Lower lobe of right lung (tissue), 2 donors: ENCODE measurements around the gene HOTAIR. TPM values are rescaled to one million over a fixed set of nuclear protein-coding genes. Genes with fewer than 3 reads are reported as not detected.
A peak's percentile ranks its signal among the peaks of the same experiment; 100 is the strongest.

ENCODE experiments used
- ATAC-seq, 2 donors: fragments of 200-7000 bp; cut with Tn5 transposase; one replicate each; pipeline ENCODE4 v1.9.1; 2020 to 2022; ENCODE audit warnings: mild to moderate bottlenecking in 2 of 2, moderate library complexity in 2 of 2
- DNase-seq: peaks from one replicate; pipeline ENCODE4 v3.0.0-alpha.2; 2020
- H3K27ac ChIP-seq: fragments of 200-600 bp; one replicate; pipeline ENCODE4 v1.8.0; 2022
- H3K27me3 ChIP-seq: fragments of 200-600 bp; one replicate; pipeline ENCODE4 v1.8.0; 2022; ENCODE audit warnings: low read depth
- H3K36me3 ChIP-seq: fragments of 200-600 bp; one replicate; pipeline ENCODE4 v1.8.0; 2022; ENCODE audit warnings: mild to moderate bottlenecking
- H3K4me1 ChIP-seq: fragments of 200-600 bp; one replicate; pipeline ENCODE4 v1.8.0; 2022
- H3K4me3 ChIP-seq: fragments of 200-600 bp; one replicate; pipeline ENCODE4 v1.8.0; 2022; ENCODE audit warnings: mild to moderate bottlenecking
- H3K9me3 ChIP-seq: fragments of 200-600 bp; one replicate; pipeline ENCODE4 v1.8.0; 2022
- intact Hi-C: fragments of 100-400 bp; cut with DNase I; formaldehyde crosslinking; loops from one replicate; pipeline ENCODE4 v1.11.0; 2022
- total RNA-seq: library from RNA; stranded (reverse); fragmentation: NEBNext Ultra II Directional; extraction: Animal tissue kit (Norgen Biotek cat#: 25700); gene quantifications from one replicate; pipeline ENCODE4 v1.2.1, GENCODE V29; 2021
- TF ChIP-seq, protein P1 (sequence below): fragments of 200-600 bp; IDR thresholded peaks from one replicate; pipeline ENCODE4 v1.8.0; 2022; ENCODE audit warnings: antibody characterized with exemption, mild to moderate bottlenecking
- donor health status: DM: no; HTN: yes; CAD: no; lungs with severe emphysema.

HOTAIR gene
- total RNA-seq, 1 donor from 2014 or later: not detected

DNA sequence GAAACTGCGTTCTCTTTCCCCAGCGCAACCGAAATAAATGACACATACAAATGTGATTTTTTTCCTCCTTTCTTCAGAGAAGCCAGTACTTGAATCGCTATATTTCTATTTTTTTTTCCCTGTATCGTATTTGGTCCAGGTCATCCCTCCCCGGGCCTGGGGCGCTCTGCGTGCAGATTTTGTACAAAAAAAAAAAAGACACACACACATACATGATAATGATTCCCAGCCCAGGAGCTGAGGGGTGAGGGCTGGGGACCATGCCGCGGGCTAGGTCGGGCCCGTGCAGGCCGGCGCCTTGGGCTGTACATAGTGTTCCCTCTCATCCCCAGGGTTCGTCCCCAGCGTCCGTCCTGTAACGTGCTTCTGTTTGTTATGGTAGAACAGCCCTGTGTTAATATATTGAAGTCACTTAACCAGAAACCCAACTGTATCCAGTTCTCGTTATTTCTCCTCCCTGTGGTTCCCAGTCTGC is 28.2 kb upstream of the HOTAIR start:
- H3K4me1 ChIP-seq: peaks cover 28% of the 10 kb centered on the region
- DNase-seq (no peak), ATAC-seq (no peak)
- no peak overlapping the region for H3K27ac ChIP-seq
- TF ChIP-seq, protein P1, sequence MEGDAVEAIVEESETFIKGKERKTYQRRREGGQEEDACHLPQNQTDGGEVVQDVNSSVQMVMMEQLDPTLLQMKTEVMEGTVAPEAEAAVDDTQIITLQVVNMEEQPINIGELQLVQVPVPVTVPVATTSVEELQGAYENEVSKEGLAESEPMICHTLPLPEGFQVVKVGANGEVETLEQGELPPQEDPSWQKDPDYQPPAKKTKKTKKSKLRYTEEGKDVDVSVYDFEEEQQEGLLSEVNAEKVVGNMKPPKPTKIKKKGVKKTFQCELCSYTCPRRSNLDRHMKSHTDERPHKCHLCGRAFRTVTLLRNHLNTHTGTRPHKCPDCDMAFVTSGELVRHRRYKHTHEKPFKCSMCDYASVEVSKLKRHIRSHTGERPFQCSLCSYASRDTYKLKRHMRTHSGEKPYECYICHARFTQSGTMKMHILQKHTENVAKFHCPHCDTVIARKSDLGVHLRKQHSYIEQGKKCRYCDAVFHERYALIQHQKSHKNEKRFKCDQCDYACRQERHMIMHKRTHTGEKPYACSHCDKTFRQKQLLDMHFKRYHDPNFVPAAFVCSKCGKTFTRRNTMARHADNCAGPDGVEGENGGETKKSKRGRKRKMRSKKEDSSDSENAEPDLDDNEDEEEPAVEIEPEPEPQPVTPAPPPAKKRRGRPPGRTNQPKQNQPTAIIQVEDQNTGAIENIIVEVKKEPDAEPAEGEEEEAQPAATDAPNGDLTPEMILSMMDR: no peak
- peaks cover 100% of the 10 kb centered on the region for H3K27me3 ChIP-seq
- H3K9me3 ChIP-seq: no peaks in the 10 kb centered on the region
- intact Hi-C loops: loop anchor here (5.0 kb wide), 1 partner anchor 204 kb away; no protein-coding TSS in a partner anchor
- no peak overlapping the region for H3K4me3 ChIP-seq
- no peaks in the 10 kb centered on the region for H3K36me3 ChIP-seq

DNA sequence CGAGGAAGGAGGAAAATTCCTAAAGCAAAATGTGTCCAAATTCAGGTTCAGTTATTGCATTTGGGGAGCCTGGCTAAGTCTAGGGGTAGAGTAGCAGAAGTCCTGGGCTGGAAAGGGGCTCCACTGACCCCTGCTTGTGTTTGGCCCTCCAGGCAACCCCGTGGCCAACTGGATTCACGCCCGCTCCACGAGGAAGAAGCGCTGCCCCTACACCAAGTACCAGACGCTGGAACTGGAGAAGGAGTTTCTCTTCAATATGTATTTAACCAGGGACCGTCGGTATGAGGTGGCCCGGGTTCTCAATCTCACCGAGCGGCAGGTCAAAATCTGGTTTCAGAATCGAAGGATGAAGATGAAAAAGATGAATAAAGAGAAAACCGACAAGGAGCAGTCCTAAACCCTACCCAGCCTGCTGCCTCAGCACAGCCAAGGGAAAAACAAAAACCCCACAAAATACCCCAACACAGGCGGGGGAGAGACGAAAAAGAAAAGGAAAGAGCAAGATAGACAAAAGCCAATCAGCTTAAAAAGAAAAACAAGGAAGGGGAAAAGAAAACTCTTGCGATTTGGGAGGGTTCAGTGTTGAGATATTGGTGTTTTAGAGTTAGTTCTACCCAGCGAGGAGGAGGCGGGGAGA is 27.6 kb upstream of the HOTAIR start:
- H3K4me1 ChIP-seq: peaks cover 29% of the 10 kb centered on the region
- H3K9me3 ChIP-seq: no peaks in the 10 kb centered on the region
- peaks cover 100% of the 10 kb centered on the region for H3K27me3 ChIP-seq
- no peak overlapping the region for H3K4me3 ChIP-seq
- no peaks in the 10 kb centered on the region for H3K36me3 ChIP-seq
- TF ChIP-seq, protein P1: no peak
- ATAC-seq (no peak), DNase-seq (no peak)
- no peak overlapping the region for H3K27ac ChIP-seq
- intact Hi-C loops: loop anchor here (5.0 kb wide), 1 partner anchor 205 kb away; no protein-coding TSS in a partner anchor

DNA sequence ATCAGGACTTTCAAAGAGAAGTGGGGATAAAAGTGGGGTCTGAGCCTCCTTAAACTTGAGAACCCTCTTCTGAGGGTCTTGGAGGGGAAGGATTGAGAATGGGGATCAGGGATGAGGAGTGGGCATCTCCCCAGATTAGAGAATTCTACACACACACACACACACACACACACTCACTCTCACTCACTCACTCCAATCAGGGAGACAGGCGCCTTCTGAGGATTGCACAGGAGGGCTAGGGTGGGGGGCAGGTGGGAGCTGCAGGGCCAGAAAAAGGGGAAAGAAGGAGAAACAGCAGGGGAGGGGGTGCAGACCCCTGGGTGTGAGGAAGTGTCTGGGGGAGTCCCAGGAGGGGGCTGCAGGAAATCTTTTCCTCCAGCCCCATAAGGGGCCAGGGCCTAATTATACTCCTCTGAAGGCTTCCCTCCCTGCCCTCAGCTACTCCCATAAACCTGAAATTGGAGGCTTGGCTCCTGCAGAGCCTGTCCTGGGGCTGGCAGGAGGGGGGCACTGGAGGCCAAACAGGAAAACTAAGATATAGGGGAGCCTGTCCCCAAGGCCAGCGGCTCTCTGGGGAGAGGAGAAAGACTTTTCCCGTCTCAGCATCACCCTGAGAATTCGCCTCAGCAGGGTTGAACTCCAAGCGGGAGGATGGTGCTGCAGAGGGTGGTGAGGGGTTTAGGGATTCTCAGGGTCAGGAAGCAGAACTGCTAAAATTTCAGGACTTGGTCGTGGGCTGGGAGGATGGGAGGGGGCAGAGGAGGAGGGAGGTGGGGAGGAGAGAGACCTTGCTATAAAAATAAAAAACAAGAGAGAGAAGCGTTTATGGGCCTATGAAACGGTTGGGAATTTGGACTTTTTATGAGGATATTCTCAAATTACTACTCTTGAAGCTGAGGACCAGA is 26.8 kb upstream of the HOTAIR start:
- peaks cover 100% of the 10 kb centered on the region for H3K27me3 ChIP-seq
- intact Hi-C loops: loop anchor here (5.0 kb wide), 1 partner anchor 206 kb away; no protein-coding TSS in a partner anchor
- ATAC-seq: no peak
- H3K27ac ChIP-seq: no peak overlapping the region
- no peaks in the 10 kb centered on the region for H3K36me3 ChIP-seq
- no peak overlapping the region for H3K4me3 ChIP-seq
- TF ChIP-seq, protein P1: no peak
- no peak for DNase-seq
- H3K9me3 ChIP-seq: no peaks in the 10 kb centered on the region
- peaks cover 31% of the 10 kb centered on the region for H3K4me1 ChIP-seq

DNA sequence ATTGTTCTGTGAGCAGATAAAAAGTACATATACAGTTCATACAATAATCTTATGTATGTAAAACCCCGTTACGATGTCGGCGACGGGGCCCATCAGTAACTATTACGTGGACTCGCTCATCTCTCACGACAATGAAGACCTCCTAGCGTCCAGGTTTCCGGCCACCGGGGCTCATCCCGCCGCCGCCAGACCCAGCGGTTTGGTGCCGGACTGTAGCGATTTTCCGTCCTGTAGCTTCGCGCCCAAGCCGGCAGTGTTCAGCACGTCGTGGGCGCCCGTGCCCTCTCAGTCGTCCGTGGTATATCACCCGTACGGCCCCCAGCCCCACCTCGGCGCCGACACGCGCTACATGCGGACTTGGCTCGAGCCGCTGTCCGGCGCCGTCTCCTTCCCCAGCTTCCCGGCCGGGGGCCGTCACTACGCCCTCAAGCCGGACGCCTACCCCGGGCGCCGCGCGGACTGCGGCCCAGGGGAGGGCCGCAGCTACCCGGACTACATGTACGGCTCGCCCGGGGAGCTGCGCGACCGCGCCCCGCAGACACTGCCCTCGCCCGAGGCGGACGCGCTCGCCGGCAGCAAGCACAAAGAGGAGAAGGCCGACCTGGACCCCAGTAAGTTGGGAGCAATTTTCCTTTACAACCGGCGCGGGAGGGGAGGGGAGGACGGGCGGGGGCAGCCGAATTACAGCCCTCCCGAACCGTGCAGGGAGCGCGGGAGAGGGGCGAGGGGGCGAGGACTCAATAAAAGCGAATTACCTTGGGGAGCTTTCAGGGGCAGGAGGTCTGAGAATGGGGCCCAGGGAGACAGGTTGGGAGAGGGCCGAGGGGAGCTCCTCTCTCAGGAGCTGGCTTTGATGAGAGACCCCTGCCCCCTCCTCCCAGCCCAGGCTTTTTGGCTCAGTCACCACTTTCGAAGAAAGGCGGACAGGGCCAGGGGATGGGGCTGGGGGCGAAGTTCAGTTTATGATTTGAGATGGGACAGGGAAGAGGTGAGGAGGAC is 25.7 kb upstream of the HOTAIR start, which contains the start of gene HOXC9:
Gene HOXC9, plus strand, starts transcription at position 46 of the 999 bp plus-strand sequence. Its CDS starts 28 bp downstream, at position 74.
- intact Hi-C loops: loop anchor here (5.0 kb wide), 1 partner anchor 207 kb away; no protein-coding TSS in a partner anchor
- peak in 1 of 2 donors; percentile 18 for ATAC-seq
- Histone ChIP-seq H3K9me3 (no peaks in the 10 kb centered on the region), H3K27ac (no peak within 1 kb of the TSS), H3K27me3 (peaks cover 100% of the 10 kb centered on the region), H3K36me3 (no peaks in the 10 kb centered on the region), H3K4me3 (peak within 1 kb of the TSS; percentile 41), H3K4me1 (peaks cover 29% of the 10 kb centered on the region)
- no peak for DNase-seq
- TF ChIP-seq, protein P1: no peak
